Thyroid gland (tissue), 4 donors: Measurements from ENCODE around the gene SLC2A1.

Experiments
- CTCF ChIP-seq, 6 experiments: fragments of 200-600 bp in 3 of 6; fragments of 450-650 bp in 3 of 6; sonication (generic) in 3 of 6; IDR thresholded peaks; one replicate each; pipeline ENCODE4 v1.5.1; 2016 to 2019; ENCODE audit warnings: antibody characterized with exemption in 6 of 6, mild to moderate bottlenecking in 2 of 6, inconsistent platforms in 1 of 6, moderate library complexity in 1 of 6
- POLR2A ChIP-seq, 2 donors: fragments of 450-650 bp; IDR thresholded peaks; one replicate each; pipeline ENCODE4 v1.6.1; 2017; ENCODE audit warnings: antibody characterized with exemption in 2 of 2, mild to moderate bottlenecking in 2 of 2, moderate library complexity in 1 of 2

DNA sequence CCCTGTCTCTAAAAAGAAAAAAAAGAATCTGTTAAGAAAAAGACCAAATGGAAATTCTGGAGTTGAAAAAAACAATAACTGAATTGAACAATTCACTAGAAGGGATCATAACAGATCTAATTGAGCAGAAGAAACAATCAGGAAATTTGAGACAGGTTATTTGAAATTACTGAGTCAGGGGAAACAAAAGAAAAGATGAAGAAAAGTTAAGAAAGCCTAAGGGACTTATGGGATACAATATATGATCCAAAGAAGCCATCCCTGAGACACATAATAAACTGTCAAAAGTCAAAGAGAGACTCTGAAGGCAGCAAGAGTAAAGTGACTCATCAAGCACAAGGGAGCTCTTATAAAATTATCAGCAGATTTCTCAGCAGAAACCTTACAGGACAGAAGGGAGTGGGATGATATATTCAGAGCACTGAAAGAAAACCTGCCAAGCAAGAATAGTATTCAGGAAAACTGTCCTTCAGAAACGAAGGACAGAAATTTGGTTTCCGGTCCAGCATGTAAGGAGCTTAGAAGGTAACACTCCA is 44.5 kb downstream of the SLC2A1 start:
- TF ChIP-seq CTCF (IDR thresholded peaks at IDR 0.05) (no peak), POLR2A (IDR thresholded peaks at IDR 0.05) (no peak)
